Natural killer cell (primary cell): Measurements from ENCODE around the gene CTLA4. TPM values are rescaled to one million over a fixed set of nuclear protein-coding genes. Genes with fewer than 3 reads are reported as not detected.

Source experiments
- ATAC-seq, 3 donors: fragments of 150-1000 bp in 2 of 3; fragments of 200-7000 bp in 1 of 3; cut with Tn5 transposase; 1 replicate in 1 of 3; 2 replicates in 2 of 3; pipeline ENCODE4 v1.10.0; 2021; ENCODE audit warnings: mild to moderate bottlenecking in 2 of 3, moderate library complexity in 2 of 3
- DNase-seq, 2 donors: peaks; one replicate each; pipeline versions ENCODE4 v3.0.0 to v3.0.0-alpha.2; 2013 to 2021; ENCODE audit warnings: mixed read lengths in 1 of 2
- H3K27ac ChIP-seq: one replicate; pipeline ENCODE4 v1.5.1; 2013; ENCODE audit warnings: mild to moderate bottlenecking, low read length
- H3K27me3 ChIP-seq: one replicate; pipeline ENCODE4 v1.6.1; 2013; ENCODE audit warnings: low read length; ENCODE audit not compliant: control insufficient read depth, insufficient read depth
- H3K36me3 ChIP-seq: one replicate; pipeline ENCODE4 v1.6.1; 2013; ENCODE audit warnings: low read length; ENCODE audit not compliant: control insufficient read depth, insufficient read depth
- H3K4me1 ChIP-seq: one replicate; pipeline ENCODE4 v1.6.1; 2013; ENCODE audit warnings: low read length; ENCODE audit not compliant: control insufficient read depth, insufficient read depth
- H3K4me3 ChIP-seq: one replicate; pipeline ENCODE4 v1.5.1; 2013; ENCODE audit warnings: low read length
- H3K9me3 ChIP-seq: one replicate; pipeline ENCODE4 v1.6.1; 2013; ENCODE audit warnings: low read length; ENCODE audit not compliant: control insufficient read depth, insufficient read depth
- H3K27ac Mint-ChIP-seq, 2 donors: one replicate each; pipeline ENCODE4 v1.8.0; 2022; ENCODE audit warnings: mild to moderate bottlenecking in 2 of 2, mixed read lengths in 2 of 2, moderate library complexity in 1 of 2
- H3K27me3 Mint-ChIP-seq, 2 donors: one replicate each; pipeline ENCODE4 v1.8.0; 2022; ENCODE audit warnings: low read depth in 2 of 2, mixed read lengths in 2 of 2
- H3K36me3 Mint-ChIP-seq: one replicate; pipeline ENCODE4 v1.8.0; 2022; ENCODE audit warnings: mixed read lengths
- H3K4me1 Mint-ChIP-seq, 2 donors: one replicate each; pipeline ENCODE4 v1.8.0; 2022; ENCODE audit warnings: mixed read lengths in 2 of 2
- H3K4me3 Mint-ChIP-seq: one replicate; pipeline ENCODE4 v1.8.0; 2022; ENCODE audit warnings: mild to moderate bottlenecking, moderate library complexity, mixed read lengths
- H3K9me3 Mint-ChIP-seq, 2 donors: one replicate each; pipeline ENCODE4 v1.8.0; 2022; ENCODE audit warnings: mixed read lengths in 2 of 2
- WGBS: methylation state at CpG from one replicate; pipeline ENCODE4 v1.1.7; 2013; ENCODE audit warnings: missing lambda C conversion rate; ENCODE audit not compliant: insufficient coverage; 5-methylcytosine and 5-hydroxymethylcytosine counted together
- intact Hi-C: fragments of 100-400 bp; cut with micrococcal nuclease; formaldehyde crosslinking; loops from one replicate; pipeline ENCODE4 v1.14.2; 2022
- total RNA-seq, 4 donors: library from RNA; stranded (reverse); fragments of 120-200 nt in 1 of 4; gene quantifications; one replicate each; pipeline versions ENCODE4 v1.2.3 to v1.2.4, GENCODE V29; 2013 to 2022
- TF ChIP-seq, protein P1 (sequence below): fragments of 200-600 bp; IDR thresholded peaks from one replicate; pipeline ENCODE4 v1.8.0; 2022; ENCODE audit warnings: antibody characterized with exemption

Gene CTLA4
- total RNA-seq, 3 donors from 2014 or later (not counting 1 experiment from before 2014, with no cell fraction given), result 0.31 to 2.3 (median 0.78) TPM

DNA sequence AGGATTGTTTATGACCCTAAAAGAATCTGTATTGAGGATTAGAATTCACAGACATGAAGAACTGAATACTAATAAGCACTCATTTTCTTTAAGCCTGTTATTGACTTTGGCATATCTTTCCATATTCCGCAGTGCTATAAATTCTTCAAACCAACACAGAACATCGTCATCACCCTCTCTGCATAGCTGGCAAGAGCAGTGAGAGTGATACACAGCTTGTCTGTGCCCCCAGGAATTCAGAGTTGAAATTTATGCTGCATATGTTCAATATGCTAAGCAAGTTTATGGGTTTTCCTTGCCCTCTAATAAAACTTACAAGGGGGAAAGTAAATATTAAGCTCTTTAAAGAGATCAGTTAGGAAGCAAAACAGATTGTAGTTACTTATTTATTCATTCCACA, 32.7 kb downstream of the CTLA4 start:
- no peaks in the 10 kb centered on the region for H3K4me1 ChIP-seq
- peaks cover 22% of the 10 kb centered on the region for H3K36me3 Mint-ChIP-seq
- intact Hi-C loops, result no loop called here
- peaks cover 6% of the 10 kb centered on the region for H3K9me3 ChIP-seq
- ATAC-seq (no peak), DNase-seq (no peak)
- H3K36me3 ChIP-seq, result no peaks in the 10 kb centered on the region
- no peak overlapping the region for H3K4me3 Mint-ChIP-seq
- H3K27me3 Mint-ChIP-seq, result no peaks in the 10 kb centered on the region
- no peak overlapping the region for H3K27ac ChIP-seq
- TF ChIP-seq, protein P1, sequence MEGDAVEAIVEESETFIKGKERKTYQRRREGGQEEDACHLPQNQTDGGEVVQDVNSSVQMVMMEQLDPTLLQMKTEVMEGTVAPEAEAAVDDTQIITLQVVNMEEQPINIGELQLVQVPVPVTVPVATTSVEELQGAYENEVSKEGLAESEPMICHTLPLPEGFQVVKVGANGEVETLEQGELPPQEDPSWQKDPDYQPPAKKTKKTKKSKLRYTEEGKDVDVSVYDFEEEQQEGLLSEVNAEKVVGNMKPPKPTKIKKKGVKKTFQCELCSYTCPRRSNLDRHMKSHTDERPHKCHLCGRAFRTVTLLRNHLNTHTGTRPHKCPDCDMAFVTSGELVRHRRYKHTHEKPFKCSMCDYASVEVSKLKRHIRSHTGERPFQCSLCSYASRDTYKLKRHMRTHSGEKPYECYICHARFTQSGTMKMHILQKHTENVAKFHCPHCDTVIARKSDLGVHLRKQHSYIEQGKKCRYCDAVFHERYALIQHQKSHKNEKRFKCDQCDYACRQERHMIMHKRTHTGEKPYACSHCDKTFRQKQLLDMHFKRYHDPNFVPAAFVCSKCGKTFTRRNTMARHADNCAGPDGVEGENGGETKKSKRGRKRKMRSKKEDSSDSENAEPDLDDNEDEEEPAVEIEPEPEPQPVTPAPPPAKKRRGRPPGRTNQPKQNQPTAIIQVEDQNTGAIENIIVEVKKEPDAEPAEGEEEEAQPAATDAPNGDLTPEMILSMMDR, result no peak
- H3K27me3 ChIP-seq, result no peaks in the 10 kb centered on the region
- H3K4me3 ChIP-seq, result no peak overlapping the region
- H3K9me3 Mint-ChIP-seq, result peaks cover 4 to 12% of the 10 kb centered on the region in 2 donors
- WGBS, result 95% methylated on average over 2 of the region's 2 CpGs
- H3K27ac Mint-ChIP-seq, result no peak overlapping the region
- no peaks in the 10 kb centered on the region for H3K4me1 Mint-ChIP-seq

DNA sequence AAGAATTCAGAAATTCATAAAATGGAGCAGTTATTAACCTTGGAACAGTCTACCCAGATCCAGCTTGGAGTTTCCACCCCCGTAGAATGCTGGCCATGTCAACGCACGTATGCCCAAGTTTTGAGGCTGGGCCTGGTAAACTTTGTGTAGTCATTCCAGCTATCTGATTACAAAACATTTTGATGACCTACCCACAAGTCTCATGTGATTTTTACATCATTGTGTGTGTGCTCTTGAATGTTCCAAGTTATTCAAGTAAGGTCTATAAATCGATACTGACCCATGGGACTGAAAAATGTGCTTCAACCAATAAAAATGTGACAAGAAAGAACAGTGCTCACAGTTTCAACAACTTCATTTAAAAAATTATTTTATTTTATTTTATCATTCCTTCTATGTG, 36.5 kb downstream of the CTLA4 start:
- no peak for DNase-seq
- TF ChIP-seq, protein P1, result no peak
- Histone ChIP-seq H3K9me3 (peaks cover 6% of the 10 kb centered on the region), H3K36me3 (no peaks in the 10 kb centered on the region), H3K4me1 (peaks cover 6% of the 10 kb centered on the region), H3K27ac (no peak overlapping the region), H3K4me3 (no peak overlapping the region), H3K27me3 (no peaks in the 10 kb centered on the region)
- no peak overlapping the region for H3K27ac Mint-ChIP-seq
- no peaks in the 10 kb centered on the region for H3K27me3 Mint-ChIP-seq
- ATAC-seq, result no peak
- no peaks in the 10 kb centered on the region for H3K4me1 Mint-ChIP-seq
- WGBS, result 89% methylated on average over 4 of the region's 4 CpGs
- no peak overlapping the region for H3K4me3 Mint-ChIP-seq
- peaks cover 22% of the 10 kb centered on the region for H3K36me3 Mint-ChIP-seq
- peaks cover 4 to 12% of the 10 kb centered on the region in 2 donors for H3K9me3 Mint-ChIP-seq
- intact Hi-C loops, result no loop called here

DNA sequence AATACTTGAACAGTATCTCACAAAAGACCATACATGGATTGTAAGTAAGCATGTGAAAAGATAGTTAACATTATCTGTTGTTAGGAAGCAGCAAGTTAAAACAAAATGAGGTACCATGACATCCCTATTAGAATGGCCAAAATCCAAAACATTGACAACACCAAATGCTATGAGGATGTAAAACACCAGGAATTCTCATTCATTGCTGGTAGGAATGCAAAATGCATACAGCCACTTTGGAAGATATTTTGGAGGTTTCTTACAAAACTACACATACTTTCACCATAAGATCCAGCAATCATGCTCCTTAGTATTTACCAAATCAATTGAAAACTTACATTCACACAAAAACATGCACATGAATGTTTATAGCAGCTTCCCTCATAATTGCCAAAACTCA, 38.1 kb downstream of the CTLA4 start:
- no peak for DNase-seq
- intact Hi-C loops, result loop anchor here (5.0 kb wide), 1 partner anchor 423 kb away; no protein-coding TSS in a partner anchor
- H3K4me3 Mint-ChIP-seq, result no peak overlapping the region

More for the DNA sequence above, 38.1 kb downstream of the CTLA4 start:
- no peaks in the 10 kb centered on the region for H3K36me3 ChIP-seq
- peaks cover 0 to 5% of the 10 kb centered on the region in 2 donors for H3K4me1 Mint-ChIP-seq
- no peak overlapping the region for H3K27ac Mint-ChIP-seq
- H3K9me3 ChIP-seq, result peaks cover 6% of the 10 kb centered on the region
- TF ChIP-seq, protein P1, result no peak
- H3K4me1 ChIP-seq, result peaks cover 7% of the 10 kb centered on the region
- peaks cover 3 to 10% of the 10 kb centered on the region in 2 donors for H3K9me3 Mint-ChIP-seq
- no peaks in the 10 kb centered on the region for H3K27me3 Mint-ChIP-seq
- no peak for ATAC-seq
- H3K27me3 ChIP-seq, result no peaks in the 10 kb centered on the region
- peaks cover 18% of the 10 kb centered on the region for H3K36me3 Mint-ChIP-seq
- H3K4me3 ChIP-seq, result no peak overlapping the region
- H3K27ac ChIP-seq, result no peak overlapping the region
